GM23338 (cell line): ENCODE results near the gene AHCYL1. TPM values are rescaled to one million over a fixed set of nuclear protein-coding genes. Genes with fewer than 3 reads are reported as not detected.

Source experiments
- ATAC-seq: fragments of 200-7000 bp; cut with Tn5 transposase; 3 replicates; pipeline ENCODE4 v1.9.1; 2020
- DNase-seq: peaks from one replicate; pipeline ENCODE4 v3.0.0-alpha.2; 2015; ENCODE audit warnings: low spot score
- H2AFZ ChIP-seq: fragments of 200-600 bp; sonication (generic); 2 replicates; pipeline ENCODE4 v1.8.0; 2016; ENCODE audit warnings: antibody characterized with exemption, mild to moderate bottlenecking, moderate library complexity
- H3F3A ChIP-seq: fragments of 200-600 bp; sonication (generic); replicated peaks from 2 replicates; pipeline ENCODE4 v1.8.0; 2017; ENCODE audit warnings: antibody characterized with exemption, mixed run types, low read depth
- H3K27ac ChIP-seq: fragments of 200-600 bp; sonication (generic); 2 replicates; pipeline ENCODE4 v1.6.1; 2016; ENCODE audit warnings: low read depth
- H3K27me3 ChIP-seq: fragments of 200-600 bp; sonication (generic); 2 replicates; pipeline ENCODE4 v1.8.0; 2016; ENCODE audit warnings: mild to moderate bottlenecking, mixed run types, moderate library complexity; ENCODE audit not compliant: insufficient read depth
- H3K36me3 ChIP-seq: fragments of 200-600 bp; sonication (generic); 2 replicates; pipeline ENCODE4 v1.8.0; 2016; ENCODE audit warnings: mild to moderate bottlenecking; ENCODE audit not compliant: insufficient read depth
- H3K4me1 ChIP-seq: fragments of 200-600 bp; sonication (generic); 2 replicates; pipeline ENCODE4 v1.8.0; 2016; ENCODE audit warnings: mild to moderate bottlenecking, moderate library complexity; ENCODE audit not compliant: insufficient read depth
- H3K4me2 ChIP-seq: fragments of 200-600 bp; sonication (generic); 2 replicates; pipeline ENCODE4 v1.7.1; 2017; ENCODE audit warnings: mixed run types
- H3K4me3 ChIP-seq: fragments of 200-600 bp; sonication (generic); 2 replicates; pipeline ENCODE4 v1.6.1; 2016; ENCODE audit warnings: mixed run types
- H3K79me2 ChIP-seq: fragments of 200-600 bp; sonication (generic); replicated peaks from 2 replicates; pipeline ENCODE4 v1.8.0; 2017; ENCODE audit warnings: mild to moderate bottlenecking; ENCODE audit not compliant: insufficient read depth
- H3K9me2 ChIP-seq: fragments of 200-600 bp; sonication (generic); 2 replicates; pipeline ENCODE4 v1.8.0; 2017; ENCODE audit not compliant: insufficient read depth
- H4K20me1 ChIP-seq: fragments of 200-600 bp; sonication (generic); replicated peaks from 2 replicates; pipeline ENCODE4 v1.8.0; 2017; ENCODE audit warnings: mild to moderate bottlenecking; ENCODE audit not compliant: insufficient read depth
- H3K27ac Mint-ChIP-seq: 2 replicates; pipeline ENCODE4 v1.8.0; 2020; ENCODE audit warnings: inconsistent platforms, mild to moderate bottlenecking, moderate library complexity, mixed read lengths
- H3K27me3 Mint-ChIP-seq: 3 replicates; pipeline ENCODE4 v1.8.0; 2022; ENCODE audit warnings: low read depth, mild to moderate bottlenecking, moderate library complexity, mixed read lengths, inconsistent platforms; ENCODE audit not compliant: insufficient read depth, poor library complexity
- H3K36me3 Mint-ChIP-seq: 3 replicates; pipeline ENCODE4 v1.8.0; 2021; ENCODE audit warnings: low read depth, mild to moderate bottlenecking, inconsistent platforms, moderate library complexity, mixed read lengths
- H3K4me1 Mint-ChIP-seq: 3 replicates; pipeline ENCODE4 v1.8.0; 2020; ENCODE audit warnings: mild to moderate bottlenecking, inconsistent platforms, mixed read lengths
- H3K4me3 Mint-ChIP-seq: 3 replicates; pipeline ENCODE4 v1.8.0; 2021; ENCODE audit warnings: moderate library complexity, mild to moderate bottlenecking, inconsistent platforms, mixed read lengths
- H3K9me3 Mint-ChIP-seq: 3 replicates; pipeline ENCODE4 v1.8.0; 2020; ENCODE audit warnings: moderate library complexity, mild to moderate bottlenecking, inconsistent platforms, mixed read lengths
- EZH2 ChIP-seq: fragments of 200-600 bp; sonication (generic); IDR thresholded peaks from one replicate; pipeline ENCODE4 v1.8.0; 2017; ENCODE audit warnings: antibody characterized with exemption, mild to moderate bottlenecking, low read depth; ENCODE audit not compliant: unreplicated experiment
- EZH2phosphoT487 ChIP-seq: fragments of 200-600 bp; sonication (generic); IDR thresholded peaks from one replicate; pipeline ENCODE4 v1.8.1; 2018; ENCODE audit warnings: antibody characterized with exemption; ENCODE audit not compliant: unreplicated experiment
- NANOG ChIP-seq: IDR thresholded peaks from 2 replicates; pipeline ENCODE4 v1.6.1; 2016; ENCODE audit warnings: antibody characterized with exemption, borderline replicate concordance
- STAT1 ChIP-seq: IDR thresholded peaks from one replicate; pipeline ENCODE4 v1.6.1; 2016; ENCODE audit warnings: antibody characterized with exemption; ENCODE audit not compliant: unreplicated experiment
- ZNF114 ChIP-seq: fragments of 250-450 bp; sonication (Bioruptor Pico); IDR thresholded peaks from 2 replicates; pipeline ENCODE4 v1.5.0; 2020; ENCODE audit warnings: mild to moderate bottlenecking, moderate library complexity
- polyA plus RNA-seq: library from polyadenylated mRNA; unstranded; fragments of >200 nt; fragmentation: Nextera tagmentation; extraction: Ambion mirVana; gene quantifications from 2 replicates; pipeline ENCODE4 v1.2.1, GENCODE V29; 2016
- total RNA-seq: library from RNA; depleted of rRNA; stranded (reverse); fragments of >200 nt; shearing (Covaris generic); gene quantifications from 2 replicates; pipeline ENCODE4 v1.2.3, GENCODE V29; 2014
- TF ChIP-seq, protein P1 (sequence below): IDR thresholded peaks from one replicate; pipeline ENCODE4 v1.6.1; 2018; ENCODE audit warnings: antibody characterized with exemption; ENCODE audit not compliant: unreplicated experiment
- TF ChIP-seq, protein P2 (sequence below): IDR thresholded peaks from 2 replicates; pipeline ENCODE4 v1.6.1; 2016; ENCODE audit warnings: antibody characterized with exemption

AHCYL1 gene
- total and polyA plus RNA-seq, 2 experiments from 2014 or later, result 63.3 to 70.0 TPM

DNA sequence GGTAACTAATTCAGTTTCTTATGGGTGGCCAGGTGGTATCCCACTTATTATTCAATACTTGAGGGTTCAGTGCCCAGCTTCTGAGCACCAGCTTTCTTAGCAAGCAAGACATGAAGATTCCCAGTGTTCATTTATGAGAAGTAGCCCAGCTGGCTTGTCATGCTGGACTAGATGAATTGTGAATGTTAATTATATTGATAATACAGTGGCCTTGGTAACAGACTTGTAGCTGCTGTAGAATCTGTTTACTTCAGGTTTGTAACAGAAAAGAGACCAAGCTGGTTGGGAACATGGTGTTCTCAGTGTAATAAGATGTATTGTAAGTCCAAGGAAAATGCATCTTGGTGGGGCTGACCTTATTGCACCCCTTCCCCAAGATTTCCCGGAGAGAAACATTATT is 10.1 kb downstream of the AHCYL1 start (continued):
- TF ChIP-seq, protein P1, sequence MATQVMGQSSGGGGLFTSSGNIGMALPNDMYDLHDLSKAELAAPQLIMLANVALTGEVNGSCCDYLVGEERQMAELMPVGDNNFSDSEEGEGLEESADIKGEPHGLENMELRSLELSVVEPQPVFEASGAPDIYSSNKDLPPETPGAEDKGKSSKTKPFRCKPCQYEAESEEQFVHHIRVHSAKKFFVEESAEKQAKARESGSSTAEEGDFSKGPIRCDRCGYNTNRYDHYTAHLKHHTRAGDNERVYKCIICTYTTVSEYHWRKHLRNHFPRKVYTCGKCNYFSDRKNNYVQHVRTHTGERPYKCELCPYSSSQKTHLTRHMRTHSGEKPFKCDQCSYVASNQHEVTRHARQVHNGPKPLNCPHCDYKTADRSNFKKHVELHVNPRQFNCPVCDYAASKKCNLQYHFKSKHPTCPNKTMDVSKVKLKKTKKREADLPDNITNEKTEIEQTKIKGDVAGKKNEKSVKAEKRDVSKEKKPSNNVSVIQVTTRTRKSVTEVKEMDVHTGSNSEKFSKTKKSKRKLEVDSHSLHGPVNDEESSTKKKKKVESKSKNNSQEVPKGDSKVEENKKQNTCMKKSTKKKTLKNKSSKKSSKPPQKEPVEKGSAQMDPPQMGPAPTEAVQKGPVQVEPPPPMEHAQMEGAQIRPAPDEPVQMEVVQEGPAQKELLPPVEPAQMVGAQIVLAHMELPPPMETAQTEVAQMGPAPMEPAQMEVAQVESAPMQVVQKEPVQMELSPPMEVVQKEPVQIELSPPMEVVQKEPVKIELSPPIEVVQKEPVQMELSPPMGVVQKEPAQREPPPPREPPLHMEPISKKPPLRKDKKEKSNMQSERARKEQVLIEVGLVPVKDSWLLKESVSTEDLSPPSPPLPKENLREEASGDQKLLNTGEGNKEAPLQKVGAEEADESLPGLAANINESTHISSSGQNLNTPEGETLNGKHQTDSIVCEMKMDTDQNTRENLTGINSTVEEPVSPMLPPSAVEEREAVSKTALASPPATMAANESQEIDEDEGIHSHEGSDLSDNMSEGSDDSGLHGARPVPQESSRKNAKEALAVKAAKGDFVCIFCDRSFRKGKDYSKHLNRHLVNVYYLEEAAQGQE, result no peak
- TF ChIP-seq NANOG (no peak), EZH2phosphoT487 (no peak), STAT1 (no peak), ZNF114 (CRISPR knock-in tag) (no peak), EZH2 (no peak)
- TF ChIP-seq, protein P2, sequence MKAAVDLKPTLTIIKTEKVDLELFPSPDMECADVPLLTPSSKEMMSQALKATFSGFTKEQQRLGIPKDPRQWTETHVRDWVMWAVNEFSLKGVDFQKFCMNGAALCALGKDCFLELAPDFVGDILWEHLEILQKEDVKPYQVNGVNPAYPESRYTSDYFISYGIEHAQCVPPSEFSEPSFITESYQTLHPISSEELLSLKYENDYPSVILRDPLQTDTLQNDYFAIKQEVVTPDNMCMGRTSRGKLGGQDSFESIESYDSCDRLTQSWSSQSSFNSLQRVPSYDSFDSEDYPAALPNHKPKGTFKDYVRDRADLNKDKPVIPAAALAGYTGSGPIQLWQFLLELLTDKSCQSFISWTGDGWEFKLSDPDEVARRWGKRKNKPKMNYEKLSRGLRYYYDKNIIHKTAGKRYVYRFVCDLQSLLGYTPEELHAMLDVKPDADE, result no peak

DNA sequence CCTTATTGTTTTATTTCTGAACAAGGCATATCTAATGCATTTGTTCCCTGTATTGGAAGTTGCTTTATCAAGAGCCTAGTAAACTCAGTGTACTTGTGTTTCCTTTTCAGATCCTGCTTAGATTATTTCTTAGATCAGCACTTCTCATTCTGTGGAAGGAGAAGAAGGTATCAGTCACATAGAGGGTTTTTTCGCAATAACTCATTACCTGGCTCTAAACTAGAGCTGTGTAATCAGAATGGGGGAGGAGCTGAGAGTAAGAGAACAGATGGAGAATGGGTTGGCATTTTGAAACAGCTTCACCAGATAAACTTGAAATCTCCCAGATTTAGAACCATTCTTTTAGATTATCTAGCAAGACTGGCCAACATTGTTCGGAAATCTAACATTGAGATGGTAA is 11.0 kb downstream of the AHCYL1 start:
- peaks cover 5% of the 10 kb centered on the region; the same call in 1 of the 3 replicates for H3K36me3 Mint-ChIP-seq
- Histone ChIP-seq H3K79me2 (peaks cover 90% of the 10 kb centered on the region), H3K9me2 (no peaks in the 10 kb centered on the region), H3K27me3 (no peaks in the 10 kb centered on the region), H3K27ac (no peak overlapping the region), H3K36me3 (no peaks in the 10 kb centered on the region), H3F3A (no peaks in the 10 kb centered on the region), H2AFZ (no peak overlapping the region), H3K4me3 (no peak overlapping the region), H3K4me1 (no peaks in the 10 kb centered on the region), H3K4me2 (no peak overlapping the region), H4K20me1 (peaks cover 42% of the 10 kb centered on the region)
- TF ChIP-seq NANOG, result no peak
- TF ChIP-seq, protein P2, result no peak
- TF ChIP-seq, protein P1, result no peak
- TF ChIP-seq EZH2phosphoT487, result no peak
- no peak for TF ChIP-seq EZH2
- TF ChIP-seq STAT1, result no peak
- no peak for TF ChIP-seq ZNF114 (CRISPR knock-in tag)
- peaks cover 6% of the 10 kb centered on the region for H3K27me3 Mint-ChIP-seq
- peaks cover 7% of the 10 kb centered on the region; the same call in 2 of the 3 replicates for H3K4me1 Mint-ChIP-seq
- H3K4me3 Mint-ChIP-seq, result no peak overlapping the region
- DNase-seq, result no peak
- ATAC-seq, result no peak
- no peak overlapping the region for H3K27ac Mint-ChIP-seq
- H3K9me3 Mint-ChIP-seq, result no peaks in the 10 kb centered on the region
